ENCODE measurements around the gene BLID. TPM values are rescaled to one million over a fixed set of nuclear protein-coding genes. Genes with fewer than 3 reads are reported as not detected.

The BLID gene
- total RNA-seq, 6 experiments from 2014 or later, result 0.85 to 1.6 (median 1.2) TPM

DNA sequence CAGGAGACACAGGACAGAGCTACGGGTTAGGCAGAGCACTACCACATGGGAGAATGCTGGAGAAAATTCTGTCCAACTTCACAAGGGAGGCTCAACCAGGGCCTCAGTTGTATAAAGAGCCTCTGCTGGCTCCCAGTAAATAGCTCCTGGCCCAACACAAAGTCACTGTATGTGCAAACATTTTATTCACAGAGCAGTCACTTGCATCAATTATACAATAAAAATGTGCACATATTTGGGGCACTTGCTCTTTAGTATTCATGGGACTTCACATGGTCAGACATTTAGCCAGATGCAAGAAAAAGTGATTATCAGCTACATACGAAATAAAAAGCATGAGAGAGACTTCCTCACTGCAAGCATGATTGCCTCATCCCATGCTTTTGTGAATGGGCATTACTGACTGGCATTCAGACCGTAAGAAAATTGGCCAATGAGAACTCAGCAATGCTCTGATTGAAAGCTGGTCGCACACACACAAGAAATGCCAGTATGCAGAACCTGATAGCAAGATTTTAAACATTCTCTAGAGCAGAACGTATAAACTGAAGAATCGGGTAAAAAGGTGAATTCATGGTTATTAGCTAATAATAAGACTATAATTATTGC lies 39.4 kb downstream of the BLID start:
- no peak for DNase-seq
- H3K4me3 Mint-ChIP-seq, result no peak overlapping the region
- peaks cover 4% of the 10 kb centered on the region for H3K27me3 Mint-ChIP-seq (ENCODE audit: insufficient read depth)
- TF ChIP-seq, protein P1, sequence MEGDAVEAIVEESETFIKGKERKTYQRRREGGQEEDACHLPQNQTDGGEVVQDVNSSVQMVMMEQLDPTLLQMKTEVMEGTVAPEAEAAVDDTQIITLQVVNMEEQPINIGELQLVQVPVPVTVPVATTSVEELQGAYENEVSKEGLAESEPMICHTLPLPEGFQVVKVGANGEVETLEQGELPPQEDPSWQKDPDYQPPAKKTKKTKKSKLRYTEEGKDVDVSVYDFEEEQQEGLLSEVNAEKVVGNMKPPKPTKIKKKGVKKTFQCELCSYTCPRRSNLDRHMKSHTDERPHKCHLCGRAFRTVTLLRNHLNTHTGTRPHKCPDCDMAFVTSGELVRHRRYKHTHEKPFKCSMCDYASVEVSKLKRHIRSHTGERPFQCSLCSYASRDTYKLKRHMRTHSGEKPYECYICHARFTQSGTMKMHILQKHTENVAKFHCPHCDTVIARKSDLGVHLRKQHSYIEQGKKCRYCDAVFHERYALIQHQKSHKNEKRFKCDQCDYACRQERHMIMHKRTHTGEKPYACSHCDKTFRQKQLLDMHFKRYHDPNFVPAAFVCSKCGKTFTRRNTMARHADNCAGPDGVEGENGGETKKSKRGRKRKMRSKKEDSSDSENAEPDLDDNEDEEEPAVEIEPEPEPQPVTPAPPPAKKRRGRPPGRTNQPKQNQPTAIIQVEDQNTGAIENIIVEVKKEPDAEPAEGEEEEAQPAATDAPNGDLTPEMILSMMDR (IDR thresholded peaks at IDR 0.05), result no peak
- H3K36me3 Mint-ChIP-seq (ENCODE audit: low read depth), result peaks cover 33% of the 10 kb centered on the region
- H3K27ac Mint-ChIP-seq, result peak overlapping the region; percentile 52; the same call in 1 of the 2 replicates
- H3K4me1 Mint-ChIP-seq (ENCODE audit: low read depth), result peaks cover 29% of the 10 kb centered on the region
- no peaks in the 10 kb centered on the region for H3K9me3 Mint-ChIP-seq

DNA sequence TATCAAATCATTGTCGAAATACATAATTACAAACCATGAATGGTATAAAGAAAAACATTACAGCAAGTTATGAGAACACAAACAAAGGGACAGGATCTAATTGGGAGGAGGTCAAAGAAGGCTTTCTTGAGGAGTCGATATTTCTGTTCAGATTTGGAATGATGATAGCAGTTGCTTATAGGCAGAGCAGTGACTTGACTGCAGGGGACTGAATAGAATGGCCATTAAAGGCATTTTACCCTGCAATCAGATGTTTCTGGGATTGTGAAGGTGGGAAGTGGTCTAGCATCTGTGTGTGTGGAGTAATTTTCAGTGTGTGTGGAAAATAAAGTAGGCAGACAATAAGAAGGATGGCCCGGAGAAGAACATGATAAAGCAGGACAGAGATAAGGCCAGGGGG lies 41.0 kb downstream of the BLID start:
- TF ChIP-seq, protein P1 (IDR thresholded peaks at IDR 0.05), result no peak
- H3K4me3 Mint-ChIP-seq, result no peak overlapping the region
- H3K27ac Mint-ChIP-seq, result no peak overlapping the region
- peaks cover 14% of the 10 kb centered on the region for H3K4me1 Mint-ChIP-seq (ENCODE audit: low read depth)
- no peak for DNase-seq
- H3K27me3 Mint-ChIP-seq (ENCODE audit: insufficient read depth), result peaks cover 2% of the 10 kb centered on the region; the same call in 1 of the 2 replicates
- no peaks in the 10 kb centered on the region for H3K9me3 Mint-ChIP-seq
- H3K36me3 Mint-ChIP-seq (ENCODE audit: low read depth), result peaks cover 26% of the 10 kb centered on the region

DNA sequence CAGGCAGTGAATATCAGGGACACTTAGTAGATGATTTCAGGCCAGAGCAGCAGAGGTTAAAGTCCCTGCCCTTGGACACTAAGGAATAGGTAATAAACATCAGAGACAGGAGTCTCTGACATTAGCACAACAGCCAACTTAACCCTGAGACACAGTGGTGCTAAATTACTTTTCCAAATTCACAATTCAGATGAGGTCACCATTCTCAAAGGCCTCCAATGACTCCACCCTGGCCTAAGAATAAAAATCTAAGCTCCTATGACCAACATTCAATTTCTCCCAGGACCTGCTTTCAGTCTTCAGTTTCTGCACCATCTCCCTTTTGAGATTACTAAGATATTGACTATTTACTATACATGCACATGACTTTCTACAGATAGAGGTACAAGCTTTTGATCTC lies 42.0 kb downstream of the BLID start:
- H3K4me3 Mint-ChIP-seq, result no peak overlapping the region
- peaks cover 33% of the 10 kb centered on the region for H3K36me3 Mint-ChIP-seq (ENCODE audit: low read depth)
- no peaks in the 10 kb centered on the region; the same call in 1 of the 2 replicates for H3K27me3 Mint-ChIP-seq (ENCODE audit: insufficient read depth)
- H3K9me3 Mint-ChIP-seq, result no peaks in the 10 kb centered on the region
- DNase-seq, result no peak
- no peak overlapping the region for H3K27ac Mint-ChIP-seq
- TF ChIP-seq, protein P1 (IDR thresholded peaks at IDR 0.05), result no peak
- peaks cover 11% of the 10 kb centered on the region for H3K4me1 Mint-ChIP-seq (ENCODE audit: low read depth)

DNA sequence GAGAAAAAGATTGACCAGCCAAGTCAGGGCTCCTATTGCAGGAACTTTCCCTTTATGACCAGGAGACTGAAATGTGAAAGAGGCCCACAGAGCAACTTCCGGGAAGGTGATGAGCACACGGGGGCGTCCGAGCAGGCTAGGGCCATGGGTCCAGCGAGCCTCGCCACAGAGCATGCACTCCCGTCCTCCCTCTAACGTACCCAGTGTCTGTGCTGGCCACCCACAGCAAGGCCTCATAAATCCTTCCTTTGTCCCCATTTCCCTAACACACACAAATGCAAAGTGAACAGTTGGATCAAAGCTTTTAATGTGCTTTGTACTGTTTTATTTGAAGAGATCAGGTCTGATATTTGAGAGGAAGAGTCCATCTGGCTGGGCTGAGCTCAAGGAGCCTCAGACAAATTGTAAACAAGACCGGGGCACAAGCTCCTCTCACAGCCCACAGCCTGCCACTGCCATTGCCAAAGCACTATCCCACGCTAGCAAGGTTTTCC lies 44.3 kb downstream of the BLID start:
- Mint-ChIP-seq H3K36me3 (ENCODE audit: low read depth) (peaks cover 47% of the 10 kb centered on the region), H3K4me1 (ENCODE audit: low read depth) (no peaks in the 10 kb centered on the region; the same call in 1 of the 2 replicates), H3K9me3 (no peaks in the 10 kb centered on the region), H3K27ac (peak overlapping the region; percentile 87), H3K27me3 (ENCODE audit: insufficient read depth) (no peaks in the 10 kb centered on the region; the same call in 1 of the 2 replicates), H3K4me3 (no peak overlapping the region)
- no peak for DNase-seq
- TF ChIP-seq, protein P1 (IDR thresholded peaks at IDR 0.05), result no peak

DNA sequence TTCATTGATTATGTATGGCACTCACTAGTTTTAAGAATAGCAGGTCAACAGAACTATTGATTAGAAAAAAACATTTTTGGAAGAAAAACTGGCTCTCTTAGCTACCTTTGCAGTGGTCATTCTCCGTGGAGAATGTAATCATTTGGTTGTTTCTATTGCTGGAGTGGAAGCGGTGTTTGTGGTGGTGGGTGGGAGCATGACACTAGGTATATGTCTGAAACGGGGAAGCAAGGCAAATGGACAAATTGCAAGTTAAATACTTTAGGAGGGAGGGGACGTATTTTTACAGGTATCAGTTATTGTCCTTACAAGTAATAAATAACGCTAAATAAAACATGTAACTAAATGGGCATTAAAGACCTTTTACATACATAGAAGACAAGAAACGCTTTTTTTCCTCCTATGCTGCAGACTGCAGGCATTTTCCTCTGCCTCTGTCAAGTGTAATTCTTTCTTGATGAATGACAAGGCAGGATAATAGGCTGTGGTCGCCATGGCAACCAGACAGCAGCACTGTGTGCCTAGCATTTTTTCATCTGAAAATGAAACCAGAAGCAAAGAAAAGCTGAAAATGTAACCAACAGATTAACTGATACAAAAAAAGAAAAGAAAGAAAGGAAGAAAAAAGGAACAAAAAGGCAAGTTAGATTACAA lies 46.2 kb downstream of the BLID start:
- H3K4me3 Mint-ChIP-seq, result peak overlapping the region; percentile 58
- TF ChIP-seq, protein P1 (IDR thresholded peaks at IDR 0.05), result no peak
- H3K27me3 Mint-ChIP-seq (ENCODE audit: insufficient read depth), result peaks cover 4% of the 10 kb centered on the region; the same call in 1 of the 2 replicates
- H3K36me3 Mint-ChIP-seq (ENCODE audit: low read depth), result peaks cover 67% of the 10 kb centered on the region
- peak; percentile 79 for DNase-seq
- H3K4me1 Mint-ChIP-seq (ENCODE audit: low read depth), result peaks cover 19% of the 10 kb centered on the region; the same call in 1 of the 2 replicates
- peak overlapping the region; percentile 87 for H3K27ac Mint-ChIP-seq
- H3K9me3 Mint-ChIP-seq, result peaks cover 7% of the 10 kb centered on the region; the same call in 1 of the 2 replicates

All from HFFc6 (cell line).